Activated CD8-positive, alpha-beta memory T cell treated with anti-CD3 and anti-CD28 coated beads for 1 hour (primary cell): ENCODE results near the gene CNTN6.

ENCODE experiments used
- DNase-seq, 2 donors: peaks; one replicate each; pipeline ENCODE4 v3.0.0-alpha.2; 2020; ENCODE audit warnings: low read depth in 1 of 2; ENCODE audit errors: extremely low read depth in 1 of 2

Gene CNTN6

GRCh38 chr3:1400571-1400970, 307.7 kb downstream of the CNTN6 start:
- DNase-seq, result no peak

DNA sequence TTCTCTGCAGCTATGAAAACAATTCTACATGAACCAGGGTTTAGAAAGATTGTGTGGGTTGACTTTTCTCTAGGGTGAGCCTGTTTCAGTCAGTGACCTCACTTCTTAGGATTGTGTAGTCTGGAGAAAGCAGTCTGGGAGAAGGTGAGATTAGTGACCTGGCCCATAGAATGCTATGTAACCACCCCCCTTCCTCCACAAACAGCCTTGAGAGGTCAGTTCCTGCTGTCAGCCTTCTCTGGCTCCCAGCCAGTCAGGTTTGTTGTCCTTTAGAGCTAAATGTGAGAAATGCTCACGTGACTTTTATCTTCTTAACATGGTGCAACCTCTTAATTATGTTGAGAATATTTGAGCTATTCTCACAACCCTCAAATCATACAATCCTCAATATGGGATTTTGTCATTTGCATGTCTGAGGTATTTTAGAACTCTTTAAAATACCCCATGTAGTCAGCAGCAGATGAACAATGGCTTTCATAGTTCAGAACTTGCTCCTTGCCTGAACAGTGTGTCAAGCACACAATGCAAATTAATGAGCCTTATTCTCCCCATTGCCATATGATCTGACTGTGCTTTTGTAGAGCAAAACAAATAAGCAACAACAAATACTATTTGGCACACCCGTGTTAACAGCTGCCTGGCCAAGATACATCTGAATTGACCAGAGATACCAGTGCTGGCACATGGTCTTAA, 311.6 kb downstream of the CNTN6 start:
- no peak for DNase-seq

DNA sequence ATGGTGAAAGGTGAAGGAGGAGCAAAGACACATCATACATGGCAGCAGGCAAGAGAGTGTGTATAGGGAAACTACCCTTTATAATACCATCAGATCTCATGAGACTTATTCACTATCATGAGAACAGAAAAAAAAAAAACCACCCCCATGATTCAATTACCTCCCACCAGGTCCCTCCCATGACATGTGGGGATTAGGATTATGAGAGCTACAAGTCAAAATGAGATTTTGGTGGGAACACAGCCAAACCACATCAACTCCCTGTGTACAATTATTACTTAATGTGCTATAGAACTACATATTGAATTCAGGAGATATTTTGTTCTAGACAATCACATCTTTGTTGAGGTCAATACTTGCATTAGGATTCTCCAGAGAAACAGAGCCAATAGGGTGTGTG, 313.4 kb downstream of the CNTN6 start:
- no peak for DNase-seq

DNA sequence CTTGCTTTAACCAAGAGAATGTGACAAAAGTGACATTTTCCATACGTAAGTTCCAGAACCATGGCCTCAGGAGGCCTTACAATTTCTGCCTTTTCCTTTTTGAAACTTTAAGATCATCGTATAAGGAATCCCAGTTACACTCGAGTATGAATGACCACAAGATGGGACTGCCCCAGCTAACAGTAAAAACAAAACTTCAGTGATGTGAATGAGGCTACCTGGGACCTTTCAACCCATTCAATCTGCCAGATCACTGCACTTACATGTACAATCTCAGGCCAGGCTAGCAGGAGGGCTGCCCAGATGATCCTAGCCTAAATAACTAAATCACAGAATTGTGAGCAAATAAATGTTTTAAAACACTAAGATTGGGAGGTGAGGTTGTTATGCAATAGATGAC, 328.8 kb downstream of the CNTN6 start:
- no peak for DNase-seq

GRCh38 chr3:1423566-1424089, 330.8 kb downstream of the CNTN6 start:
- DNase-seq, result no peak

- DNase-seq, result no peak
Measured at GRCh38 chr3:1439395-1439794, 346.6 kb downstream of the CNTN6 start.

DNA sequence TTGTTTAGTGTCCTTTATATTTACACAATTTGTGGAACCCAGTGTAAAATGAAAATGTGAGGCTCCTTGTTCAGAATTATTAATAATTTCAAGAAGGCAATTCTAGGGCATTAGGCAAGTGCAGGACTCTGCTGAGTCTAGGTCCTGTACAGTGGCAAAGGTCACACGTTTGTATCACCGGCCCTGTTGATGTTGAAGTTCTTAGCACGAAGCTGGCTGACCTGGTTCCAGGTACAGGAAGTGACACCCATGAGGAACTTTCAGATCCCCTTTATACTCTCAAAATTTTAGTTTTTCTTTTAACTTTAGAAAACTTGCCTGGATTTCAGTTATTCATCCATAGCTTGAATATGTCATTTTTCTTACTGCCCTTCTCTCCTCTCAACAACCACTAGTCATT, 349.4 kb downstream of the CNTN6 start:
- no peak for DNase-seq

- no peak for DNase-seq
Measured at GRCh38 chr3:1444195-1444594, 351.4 kb downstream of the CNTN6 start.

- DNase-seq, result no peak
Measured at GRCh38 chr3:1446531-1446930, 353.7 kb downstream of the CNTN6 start.

- DNase-seq, result no peak
Measured at GRCh38 chr3:1447452-1447851, 354.6 kb downstream of the CNTN6 start.

- DNase-seq, result no peak
Measured at GRCh38 chr3:1448443-1448842, 355.6 kb downstream of the CNTN6 start.
